Neural cell (in vitro differentiated cells): ENCODE results near the gene MACF1.

Experiments
- EP300 ChIP-seq: fragments of 450-650 bp; conservative IDR thresholded peaks from 2 replicates; pipeline ENCODE4 v1.6.1; 2014; ENCODE audit warnings: antibody characterized with exemption, mild to moderate bottlenecking, moderate library complexity; ENCODE audit not compliant: poor library complexity, severe bottlenecking
- POLR2AphosphoS5 ChIP-seq: IDR thresholded peaks from 2 replicates; pipeline ENCODE4 v1.6.1; 2012
- TF ChIP-seq, protein P1 (sequence below): fragments of 450-650 bp; IDR thresholded peaks from 2 replicates; pipeline ENCODE4 v1.5.1; 2014; ENCODE audit warnings: antibody characterized with exemption, mild to moderate bottlenecking, moderate library complexity; ENCODE audit not compliant: poor library complexity, severe bottlenecking
- TF ChIP-seq, protein P2 (sequence below): IDR thresholded peaks from 2 replicates; pipeline ENCODE4 v1.6.1; 2012; ENCODE audit warnings: borderline replicate concordance

DNA sequence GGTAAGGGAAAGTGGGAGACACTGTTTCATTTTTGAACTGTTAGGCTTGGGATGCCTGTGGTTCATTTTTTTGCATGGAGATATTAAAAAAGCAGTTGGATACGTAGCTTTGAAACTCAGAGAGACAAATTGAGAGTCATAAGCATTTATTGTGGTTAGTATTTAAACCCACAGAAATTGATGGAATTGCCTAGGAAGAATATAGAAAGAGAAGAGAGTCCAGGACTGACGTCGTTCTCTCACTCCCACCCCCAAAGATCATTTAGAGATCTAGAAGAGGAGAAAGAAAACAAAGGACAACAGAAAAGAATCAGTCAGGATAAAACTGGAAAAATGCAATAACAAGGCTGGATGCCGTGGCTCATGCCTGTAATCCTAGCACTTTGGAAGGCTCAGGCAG lies 213.7 kb downstream of the MACF1 start:
- TF ChIP-seq EP300 (no peak), POLR2AphosphoS5 (no peak)
- TF ChIP-seq, protein P1, sequence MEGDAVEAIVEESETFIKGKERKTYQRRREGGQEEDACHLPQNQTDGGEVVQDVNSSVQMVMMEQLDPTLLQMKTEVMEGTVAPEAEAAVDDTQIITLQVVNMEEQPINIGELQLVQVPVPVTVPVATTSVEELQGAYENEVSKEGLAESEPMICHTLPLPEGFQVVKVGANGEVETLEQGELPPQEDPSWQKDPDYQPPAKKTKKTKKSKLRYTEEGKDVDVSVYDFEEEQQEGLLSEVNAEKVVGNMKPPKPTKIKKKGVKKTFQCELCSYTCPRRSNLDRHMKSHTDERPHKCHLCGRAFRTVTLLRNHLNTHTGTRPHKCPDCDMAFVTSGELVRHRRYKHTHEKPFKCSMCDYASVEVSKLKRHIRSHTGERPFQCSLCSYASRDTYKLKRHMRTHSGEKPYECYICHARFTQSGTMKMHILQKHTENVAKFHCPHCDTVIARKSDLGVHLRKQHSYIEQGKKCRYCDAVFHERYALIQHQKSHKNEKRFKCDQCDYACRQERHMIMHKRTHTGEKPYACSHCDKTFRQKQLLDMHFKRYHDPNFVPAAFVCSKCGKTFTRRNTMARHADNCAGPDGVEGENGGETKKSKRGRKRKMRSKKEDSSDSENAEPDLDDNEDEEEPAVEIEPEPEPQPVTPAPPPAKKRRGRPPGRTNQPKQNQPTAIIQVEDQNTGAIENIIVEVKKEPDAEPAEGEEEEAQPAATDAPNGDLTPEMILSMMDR: no peak
- TF ChIP-seq, protein P2, sequence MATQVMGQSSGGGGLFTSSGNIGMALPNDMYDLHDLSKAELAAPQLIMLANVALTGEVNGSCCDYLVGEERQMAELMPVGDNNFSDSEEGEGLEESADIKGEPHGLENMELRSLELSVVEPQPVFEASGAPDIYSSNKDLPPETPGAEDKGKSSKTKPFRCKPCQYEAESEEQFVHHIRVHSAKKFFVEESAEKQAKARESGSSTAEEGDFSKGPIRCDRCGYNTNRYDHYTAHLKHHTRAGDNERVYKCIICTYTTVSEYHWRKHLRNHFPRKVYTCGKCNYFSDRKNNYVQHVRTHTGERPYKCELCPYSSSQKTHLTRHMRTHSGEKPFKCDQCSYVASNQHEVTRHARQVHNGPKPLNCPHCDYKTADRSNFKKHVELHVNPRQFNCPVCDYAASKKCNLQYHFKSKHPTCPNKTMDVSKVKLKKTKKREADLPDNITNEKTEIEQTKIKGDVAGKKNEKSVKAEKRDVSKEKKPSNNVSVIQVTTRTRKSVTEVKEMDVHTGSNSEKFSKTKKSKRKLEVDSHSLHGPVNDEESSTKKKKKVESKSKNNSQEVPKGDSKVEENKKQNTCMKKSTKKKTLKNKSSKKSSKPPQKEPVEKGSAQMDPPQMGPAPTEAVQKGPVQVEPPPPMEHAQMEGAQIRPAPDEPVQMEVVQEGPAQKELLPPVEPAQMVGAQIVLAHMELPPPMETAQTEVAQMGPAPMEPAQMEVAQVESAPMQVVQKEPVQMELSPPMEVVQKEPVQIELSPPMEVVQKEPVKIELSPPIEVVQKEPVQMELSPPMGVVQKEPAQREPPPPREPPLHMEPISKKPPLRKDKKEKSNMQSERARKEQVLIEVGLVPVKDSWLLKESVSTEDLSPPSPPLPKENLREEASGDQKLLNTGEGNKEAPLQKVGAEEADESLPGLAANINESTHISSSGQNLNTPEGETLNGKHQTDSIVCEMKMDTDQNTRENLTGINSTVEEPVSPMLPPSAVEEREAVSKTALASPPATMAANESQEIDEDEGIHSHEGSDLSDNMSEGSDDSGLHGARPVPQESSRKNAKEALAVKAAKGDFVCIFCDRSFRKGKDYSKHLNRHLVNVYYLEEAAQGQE: no peak
